Measurements from ENCODE around the gene PLA2G2F. TPM values are rescaled to one million over a fixed set of nuclear protein-coding genes. Genes with fewer than 3 reads are reported as not detected.

PLA2G2F gene
- total and polyA plus RNA-seq, 9 of the 15 experiments (the other 6 are each of a cell fraction or from before 2014, with no cell fraction given): not detected

DNA sequence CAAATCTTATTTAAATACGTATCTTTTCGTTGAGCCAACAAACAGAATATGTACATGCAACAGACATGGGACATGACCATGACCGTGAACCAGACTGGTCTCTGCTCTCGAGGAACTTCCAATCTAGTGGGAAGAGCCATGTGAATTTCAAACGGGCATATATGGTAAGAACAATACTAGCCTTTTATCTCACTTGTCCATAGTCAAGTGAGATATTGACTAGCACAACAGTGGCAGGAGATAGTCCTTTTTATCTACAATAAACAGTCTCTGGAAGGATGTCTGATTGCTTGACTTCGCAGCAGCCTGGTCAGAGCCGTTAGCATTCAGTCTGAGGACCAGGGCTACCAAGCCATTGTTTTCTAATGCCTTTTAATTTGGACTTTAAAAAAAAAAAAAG is 59.8 kb downstream of the PLA2G2F start (continued):
- peak; percentile 84 for TF ChIP-seq HDAC3 (IDR thresholded peaks at IDR 0.05; ENCODE audit: borderline replicate concordance, partially characterized antibody)
- peak; percentile 37 for TF ChIP-seq SMAD1 (IDR thresholded peaks at IDR 0.05; ENCODE audit: low read depth, low read length, partially characterized antibody)
- peak; percentile 81 for TF ChIP-seq SMARCE1 (IDR thresholded peaks at IDR 0.05)
- TF ChIP-seq ZNF23 (CRISPR knock-in tag; IDR thresholded peaks at IDR 0.05): no peak
- peak; percentile 68; the same call in 1 of the 2 replicates for TF ChIP-seq MECOM (CRISPR knock-in tag; IDR thresholded peaks at IDR 0.05)
- peak; percentile 97 for TF ChIP-seq CBFA2T2 (conservative IDR thresholded peaks at IDR 0.05)
- TF ChIP-seq ZNF197 (CRISPR knock-in tag; IDR thresholded peaks at IDR 0.05; ENCODE audit: low read depth): peak; percentile 54; the same call in 1 of the 2 replicates
- TF ChIP-seq ZNF766 (CRISPR knock-in tag; conservative IDR thresholded peaks at IDR 0.05): peak; percentile 90
- peak; percentile 88; the same call in 1 of the 2 replicates for TF ChIP-seq CC2D1A (IDR thresholded peaks at IDR 0.05)
- TF ChIP-seq TEAD2 (tag; IDR thresholded peaks at IDR 0.05): peak; percentile 29; the same call in 1 of the 2 replicates
- TF ChIP-seq NEUROD1 (IDR thresholded peaks at IDR 0.05; ENCODE audit: borderline replicate concordance, low read depth, low read length, partially characterized antibody): peak; percentile 59
- peak; percentile 69 for TF ChIP-seq POLR2AphosphoS5 (IDR thresholded peaks at IDR 0.05; ENCODE audit: control insufficient read depth, insufficient read depth, low read depth, low read length)
- 0 out of 2 replicates have a peak, but pooled peaks have one; percentile 50 for TF ChIP-seq ZNF583 (CRISPR knock-in tag; IDR thresholded peaks at IDR 0.05)
- peak; percentile 17; the same call in 1 of the 2 replicates for TF ChIP-seq EHMT2 (IDR thresholded peaks at IDR 0.05)
- TF ChIP-seq HDAC2 (IDR thresholded peaks at IDR 0.05): peak; percentile 83; the same call in 1 of the 2 replicates
- peak; percentile 63 to 77; a peak in 2 of 4 replicates for TF ChIP-seq ARNT (IDR thresholded peaks at IDR 0.05)
- TF ChIP-seq MTA1 (IDR thresholded peaks at IDR 0.05; ENCODE audit: borderline replicate concordance): 0 out of 2 replicates have a peak, but pooled peaks have one; percentile 41
- TF ChIP-seq TEAD4 (IDR thresholded peaks at IDR 0.05; ENCODE audit: low read length): peak; percentile 97
- TF ChIP-seq TEAD4 (CRISPR knock-in tag; IDR thresholded peaks at IDR 0.05; ENCODE audit: borderline replicate concordance): no peak
- TF ChIP-seq GATAD2B (IDR thresholded peaks at IDR 0.05; ENCODE audit: borderline replicate concordance): peak; percentile 65; the same call in 1 of the 2 replicates
- TF ChIP-seq ZNF395 (CRISPR knock-in tag; IDR thresholded peaks at IDR 0.05): peak; percentile 78
- TF ChIP-seq ZNF263 (CRISPR knock-in tag; IDR thresholded peaks at IDR 0.05; ENCODE audit: borderline replicate concordance): no peak
- no peak for TF ChIP-seq SNRNP70 (optimal IDR thresholded peaks at IDR 0.05; ENCODE audit: low read depth, low read length)
- TF ChIP-seq, protein P1, sequence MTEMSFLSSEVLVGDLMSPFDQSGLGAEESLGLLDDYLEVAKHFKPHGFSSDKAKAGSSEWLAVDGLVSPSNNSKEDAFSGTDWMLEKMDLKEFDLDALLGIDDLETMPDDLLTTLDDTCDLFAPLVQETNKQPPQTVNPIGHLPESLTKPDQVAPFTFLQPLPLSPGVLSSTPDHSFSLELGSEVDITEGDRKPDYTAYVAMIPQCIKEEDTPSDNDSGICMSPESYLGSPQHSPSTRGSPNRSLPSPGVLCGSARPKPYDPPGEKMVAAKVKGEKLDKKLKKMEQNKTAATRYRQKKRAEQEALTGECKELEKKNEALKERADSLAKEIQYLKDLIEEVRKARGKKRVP (CRISPR knock-in tag; IDR thresholded peaks at IDR 0.05): peak; percentile 22; the same call in 1 of the 2 replicates
- TF ChIP-seq ZNF764 (CRISPR knock-in tag; IDR thresholded peaks at IDR 0.05; ENCODE audit: low read depth): no peak
- TF ChIP-seq TOE1 (IDR thresholded peaks at IDR 0.05; ENCODE audit: borderline replicate concordance): no peak
- no peak for TF ChIP-seq TOE1 (CRISPR knock-in tag; IDR thresholded peaks at IDR 0.05; ENCODE audit: borderline replicate concordance, low read depth)

All from K562 (cell line).